HG02885 (cell line): ENCODE data around the gene TWF2.

Source experiments
- ATAC-seq: cut with Tn5 transposase; IDR thresholded peaks from one replicate; pipeline ENCODE4 v1.9.1; 2021; ENCODE audit warnings: mild to moderate bottlenecking; ENCODE audit not compliant: unreplicated experiment, poor library complexity

Gene TWF2

GRCh38 chr3:52188556-52188955 lies 50.4 kb downstream of the TWF2 start:
- ATAC-seq, result no peak

DNA sequence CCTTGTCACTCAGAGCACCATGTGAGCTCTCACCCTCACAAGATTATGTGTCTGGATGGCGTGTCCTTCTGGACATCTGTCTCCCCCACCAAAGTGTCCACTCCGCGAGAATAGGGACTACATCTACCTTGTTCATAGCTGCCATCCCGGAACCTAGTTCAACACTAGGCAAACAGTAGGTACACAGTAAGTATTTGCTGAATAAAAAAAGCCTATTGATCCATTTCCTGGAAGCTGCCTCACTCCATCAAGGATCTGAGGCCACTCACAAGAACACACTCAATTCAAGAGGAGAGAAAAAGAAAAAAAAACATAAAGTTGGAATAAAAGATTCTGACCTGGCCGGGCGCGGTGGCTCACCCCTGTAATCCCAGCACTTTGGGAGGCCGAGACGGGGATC lies 52.2 kb downstream of the TWF2 start:
- no peak for ATAC-seq

DNA sequence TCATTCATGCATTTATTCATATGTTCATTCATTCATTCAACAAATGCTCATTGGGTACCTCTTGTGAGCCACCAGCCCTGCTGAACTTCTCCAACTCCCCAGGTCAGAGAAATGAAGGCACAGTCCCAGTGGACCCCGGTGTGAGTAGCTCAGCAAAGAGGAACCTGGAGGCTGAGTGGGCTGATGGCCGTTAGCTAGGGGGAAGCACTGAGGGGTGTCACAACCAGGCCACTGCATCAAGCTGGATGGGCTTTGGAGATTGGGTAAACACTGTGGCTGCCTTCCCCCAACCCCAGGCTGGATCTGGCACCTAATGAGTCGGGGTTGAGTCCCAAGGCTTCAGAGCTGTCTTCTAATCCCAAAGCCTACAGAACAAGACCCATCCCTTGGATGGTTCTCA lies 53.1 kb downstream of the TWF2 start:
- ATAC-seq, result no peak

DNA sequence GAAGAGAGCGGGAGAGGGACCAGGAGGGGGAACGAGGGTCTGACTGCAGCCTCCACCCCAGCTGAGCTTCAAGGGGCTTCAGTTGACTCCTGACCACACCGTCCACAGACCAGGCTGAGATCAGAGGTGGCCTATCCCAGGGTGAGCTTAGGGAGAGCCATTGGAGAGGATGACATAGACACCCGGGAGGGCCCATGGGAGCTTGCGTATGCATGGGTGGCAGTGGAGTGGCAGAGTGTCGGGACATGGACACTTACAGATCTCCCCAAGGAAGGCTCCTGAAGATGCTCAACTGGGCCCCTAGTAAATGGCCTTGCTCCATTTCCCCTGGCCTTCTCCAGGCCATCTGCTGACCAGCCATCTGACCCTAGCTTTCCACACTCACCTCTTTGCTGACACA lies 53.6 kb downstream of the TWF2 start:
- ATAC-seq, result no peak

DNA sequence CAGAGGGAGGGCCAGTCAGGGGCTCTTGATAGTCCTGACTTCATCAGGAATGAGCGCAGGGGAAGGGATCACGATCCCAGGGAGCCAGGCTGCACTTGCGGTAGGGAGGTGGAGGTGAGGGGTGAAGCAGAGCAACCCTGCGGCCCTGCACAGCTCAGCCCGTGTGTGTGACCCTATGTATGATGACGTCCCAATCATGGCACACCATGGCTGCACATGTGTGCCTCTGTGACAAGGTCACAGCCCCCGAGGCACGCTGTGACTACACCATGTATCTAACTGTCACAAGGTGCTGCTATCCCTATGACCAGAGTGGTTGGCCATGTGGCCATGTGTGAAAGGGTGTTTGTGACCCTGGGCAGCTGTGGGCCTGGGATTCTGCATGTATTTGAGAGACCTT lies 54.3 kb downstream of the TWF2 start:
- no peak for ATAC-seq

DNA sequence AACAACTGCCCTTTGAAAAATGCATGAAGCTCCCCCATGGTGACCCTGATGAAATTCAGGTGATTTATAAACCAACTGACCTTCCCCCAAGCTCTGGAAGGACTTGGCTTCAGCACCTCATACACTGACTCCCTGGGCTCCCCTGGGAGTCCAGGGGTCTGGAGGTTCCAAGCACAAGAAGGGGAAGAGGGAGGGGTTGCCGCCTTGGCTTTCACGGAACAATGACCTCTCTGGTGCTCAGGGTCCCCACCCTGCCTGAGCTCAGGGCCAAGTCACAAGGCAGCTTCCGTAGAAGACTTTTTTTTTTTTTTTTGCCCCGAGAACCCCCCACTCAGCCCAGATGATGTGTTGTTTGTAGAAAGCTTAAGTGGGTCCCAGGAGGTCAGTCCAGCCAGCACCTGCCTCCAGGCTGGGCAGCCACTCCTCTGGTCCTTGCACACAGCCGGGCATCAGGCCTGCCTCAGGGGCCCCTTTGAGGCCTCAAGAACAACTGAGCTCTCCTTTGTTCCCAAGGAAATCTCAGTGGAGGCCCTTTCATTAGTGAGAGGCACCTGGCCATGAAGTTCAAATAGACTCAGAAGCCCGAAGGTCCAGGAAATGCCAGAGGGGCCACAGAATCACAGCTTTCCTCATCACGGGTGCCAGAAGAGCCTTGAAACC lies 55.0 kb downstream of the TWF2 start:
- ATAC-seq, result no peak

DNA sequence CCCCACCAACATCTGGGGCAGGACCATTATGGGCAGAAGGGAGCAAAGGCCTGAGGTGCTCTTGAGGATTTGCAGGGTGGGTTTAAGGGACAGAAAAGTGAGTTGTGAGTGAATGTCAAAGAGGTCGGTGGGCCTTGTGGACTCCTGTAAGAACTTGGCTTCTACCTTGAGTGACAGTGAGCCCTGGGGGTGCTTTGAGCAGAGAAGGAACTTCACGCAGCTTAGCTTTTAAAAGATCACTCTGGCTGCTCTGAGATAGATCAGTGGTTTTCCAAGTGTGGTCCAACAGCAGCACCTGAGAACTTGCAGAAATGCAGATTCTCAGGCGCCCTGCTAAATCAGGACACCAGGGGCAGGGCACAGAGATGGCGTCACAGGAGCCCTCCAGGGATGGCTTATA lies 56.3 kb downstream of the TWF2 start:
- no peak for ATAC-seq

DNA sequence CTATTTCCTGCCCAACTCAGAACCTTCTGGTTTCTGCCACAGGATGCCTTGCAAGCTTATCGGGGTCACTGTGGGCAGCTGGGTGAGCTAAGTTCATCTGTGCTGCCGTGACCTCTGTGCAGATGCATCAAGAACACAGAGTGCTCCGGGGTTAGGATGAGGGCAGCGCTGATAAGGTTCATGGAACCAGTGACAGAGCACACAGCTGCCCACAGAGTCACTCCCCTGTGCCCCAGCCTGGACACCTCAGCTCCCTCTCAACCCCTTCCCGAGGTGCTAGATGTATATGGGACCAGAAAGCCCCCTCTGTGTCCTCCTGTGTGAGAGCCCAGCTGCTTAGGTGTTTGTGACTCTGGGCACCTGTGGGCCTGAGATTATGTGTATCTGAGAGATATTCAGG lies 56.8 kb downstream of the TWF2 start:
- no peak for ATAC-seq

DNA sequence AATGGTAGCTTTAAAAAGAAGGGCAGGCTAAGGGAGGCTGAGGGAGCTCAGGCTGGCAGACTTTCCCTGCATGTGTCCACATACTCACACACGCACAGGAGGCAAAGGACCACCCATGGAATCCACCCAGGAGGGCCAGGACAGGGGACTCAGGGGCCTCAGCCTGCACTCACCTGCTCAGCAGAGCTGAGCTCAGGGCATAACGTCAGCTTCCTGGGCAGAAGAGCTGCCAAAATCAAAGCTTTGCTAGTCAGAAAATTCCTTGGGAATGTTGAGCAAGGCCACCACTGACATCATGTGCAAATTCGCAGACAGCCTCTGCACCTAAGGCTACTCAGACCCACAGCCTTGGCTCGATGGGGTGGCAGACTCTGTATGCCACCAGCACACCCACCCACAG lies 57.4 kb downstream of the TWF2 start:
- ATAC-seq, result no peak
